CD1c-positive myeloid dendritic cell (primary cell): ENCODE measurements around the gene RSPH4A.
"Not testable (repeated sequence)": the region's sequence is repeated elsewhere in the genome, so short reads cannot be mapped to it uniquely, and the experiment has no call there.

Source experiments
- DNase-seq: peaks from one replicate; pipeline ENCODE4 v3.0.0-alpha.2; 2016; ENCODE audit errors: extremely low spot score

Gene RSPH4A

DNA sequence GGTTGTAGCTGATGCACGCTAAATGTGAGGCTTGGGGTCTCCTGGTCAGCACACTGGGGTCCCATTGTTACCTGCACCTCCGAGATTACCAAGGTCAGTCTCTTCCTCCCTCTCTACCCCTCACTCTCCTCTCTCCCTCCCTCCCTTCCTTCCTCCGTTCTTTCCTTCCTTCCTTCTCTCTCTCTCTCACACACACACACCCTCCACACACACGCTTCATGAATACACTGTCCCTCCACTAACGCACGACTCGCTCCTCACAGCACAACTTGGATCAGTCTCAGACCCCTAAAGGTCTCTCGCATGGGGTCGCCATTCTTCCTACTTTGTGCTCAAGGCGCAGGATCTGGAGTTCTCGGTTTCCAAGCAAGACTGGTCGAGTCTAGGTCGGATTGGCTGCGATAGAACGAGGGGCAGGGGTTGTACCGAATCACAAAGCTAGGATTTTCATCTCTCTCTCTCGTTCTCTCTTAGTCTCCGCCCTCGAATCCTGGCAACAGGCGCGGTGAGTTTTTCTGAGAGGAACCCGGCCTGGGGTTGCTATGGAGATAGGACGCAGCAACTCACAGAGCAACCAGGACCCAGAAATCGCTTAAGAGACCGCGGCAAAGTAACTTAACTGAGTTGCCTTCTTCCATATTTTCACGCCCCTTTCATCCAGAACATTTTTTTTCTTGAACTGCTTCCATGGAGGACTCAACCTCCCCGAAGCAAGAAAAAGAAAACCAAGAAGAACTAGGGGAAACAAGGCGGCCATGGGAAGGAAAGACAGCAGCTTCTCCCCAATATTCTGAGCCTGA lies at the start of gene RSPH4A:
Gene RSPH4A, plus strand, starts transcription at position 543 of the 800 bp plus-strand sequence. Its CDS starts 145 bp downstream, at position 688.
- DNase-seq, result peak; percentile 75

DNA sequence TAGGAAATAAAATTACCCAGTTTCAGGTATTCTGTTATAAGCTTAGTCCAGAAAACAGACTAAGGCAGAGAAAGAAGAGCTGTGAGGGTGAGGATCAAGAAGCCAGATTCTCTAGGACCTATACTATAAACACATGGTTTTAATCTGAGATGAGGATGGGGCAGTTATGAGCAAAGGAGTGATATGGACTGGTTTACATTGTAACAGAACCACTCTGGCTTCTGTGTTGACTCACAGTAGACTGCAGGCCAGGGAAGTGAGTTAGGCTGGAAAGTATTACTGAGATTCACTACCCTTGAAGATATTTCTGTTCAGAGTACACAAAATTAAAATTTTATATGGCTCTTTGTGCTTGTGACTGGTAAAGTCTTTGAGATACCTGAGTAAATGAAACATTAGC lies 48.2 kb upstream of the RSPH4A start:
- DNase-seq, result no peak

- peak; percentile 38 for DNase-seq
Observed at GRCh38 chr6:116568821-116569755, 47.2 kb upstream of the RSPH4A start.

DNA sequence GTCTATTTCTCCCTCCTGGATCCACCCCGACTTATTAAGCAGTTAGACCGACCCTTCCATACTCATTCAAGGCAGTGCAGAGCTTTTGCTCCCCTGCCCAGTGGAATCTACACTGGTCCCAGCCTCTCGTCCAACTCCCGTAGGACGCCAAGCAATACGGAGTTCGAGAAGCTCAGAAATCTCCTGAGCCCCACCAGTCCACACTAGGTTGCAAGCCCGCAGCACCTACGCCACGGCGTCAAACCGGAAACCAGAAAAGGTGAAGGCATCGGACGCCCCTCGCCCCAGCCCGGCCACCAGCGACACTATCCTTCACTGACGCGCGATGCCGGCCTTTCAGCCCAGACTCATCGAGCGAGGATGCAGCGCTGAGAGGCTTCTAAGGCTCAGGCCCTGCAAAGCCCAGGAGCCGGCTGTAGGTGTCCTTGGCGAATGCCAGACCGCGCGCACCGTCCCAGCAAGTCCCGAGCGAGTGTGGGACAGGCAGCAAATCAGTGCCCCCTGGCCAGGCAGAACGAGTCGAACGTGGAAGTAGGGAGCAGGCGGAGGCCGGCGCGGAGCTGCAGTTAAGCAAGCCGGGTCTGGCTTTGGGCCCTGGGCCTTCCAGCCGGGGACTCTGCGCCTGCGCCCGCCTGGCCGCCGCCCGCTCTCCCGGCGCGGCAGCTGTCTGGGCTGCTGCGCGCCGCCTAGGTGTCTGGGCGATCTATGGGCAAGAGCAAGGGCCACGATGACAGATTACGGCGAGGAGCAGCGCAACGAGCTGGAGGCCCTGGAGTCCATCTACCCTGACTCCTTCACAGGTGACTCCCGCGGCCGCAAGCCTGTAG lies 45.2 kb upstream of the RSPH4A start, which contains the start of gene RWDD1:
Gene RWDD1, plus strand, starts transcription at position 649 of the 827 bp plus-strand sequence. Its CDS starts 79 bp downstream, at position 728.
- peak; percentile 98 for DNase-seq

DNA sequence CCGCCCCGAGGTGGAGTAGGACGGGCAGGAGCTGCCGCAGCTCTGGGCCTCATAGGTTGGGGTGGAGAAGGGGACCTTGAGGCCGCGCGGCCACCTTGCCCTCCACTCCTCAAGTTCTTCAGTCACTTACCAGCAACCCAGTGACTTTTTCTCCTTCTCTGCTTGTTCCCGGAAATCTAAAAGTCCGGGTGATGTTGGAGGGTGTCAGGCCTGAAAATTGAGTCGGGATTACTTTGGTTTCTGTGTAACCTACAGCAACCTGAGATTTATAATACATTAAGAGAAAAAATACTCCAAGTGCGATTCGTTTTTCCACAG lies 44.6 kb upstream of the RSPH4A start:
- DNase-seq, result no peak

GRCh38 chr6:116572162-116572561 lies 44.1 kb upstream of the RSPH4A start:
- no peak for DNase-seq

GRCh38 chr6:116575227-116575626 lies 41.1 kb upstream of the RSPH4A start:
- DNase-seq, result no peak

DNA sequence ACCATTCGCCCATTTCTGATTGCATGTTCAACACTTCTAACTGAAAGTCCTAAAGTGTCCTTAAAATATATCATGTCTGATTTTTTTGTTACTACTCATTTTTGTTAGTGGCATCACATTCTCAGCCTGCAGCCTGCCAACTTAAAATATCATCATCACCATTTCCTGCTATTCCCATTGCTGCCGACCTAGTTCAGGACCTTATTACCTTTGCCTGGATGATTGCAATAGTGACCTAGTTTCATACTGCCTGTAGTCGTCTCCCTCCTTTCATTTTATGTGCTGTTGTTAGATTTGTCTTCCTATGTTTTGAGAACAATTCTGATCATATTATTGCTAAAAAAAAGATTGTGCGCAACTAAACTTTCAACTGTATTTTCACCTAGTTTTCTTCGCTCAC lies 38.8 kb upstream of the RSPH4A start:
- no peak for DNase-seq

GRCh38 chr6:116578335-116578734 lies 37.9 kb upstream of the RSPH4A start:
- DNase-seq, result no peak

DNA sequence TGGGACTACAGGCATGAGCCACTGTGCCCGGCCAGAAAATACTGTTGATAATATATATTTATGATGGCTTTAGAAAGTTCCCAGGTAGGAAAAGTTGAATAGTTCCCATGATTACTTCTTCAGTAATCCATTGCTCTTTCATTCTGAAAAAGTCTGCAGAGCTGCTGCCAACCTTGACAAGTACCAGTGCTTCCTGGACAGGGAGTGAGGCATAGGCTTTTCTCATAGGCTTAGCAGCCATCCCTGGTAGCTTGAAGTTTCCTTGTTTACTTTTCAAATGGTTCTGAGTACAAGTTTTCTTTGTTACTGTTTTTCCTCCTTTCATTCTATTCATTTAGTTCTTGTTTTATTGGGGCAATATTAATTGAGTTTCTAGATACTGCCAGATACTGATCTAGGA lies 37.1 kb upstream of the RSPH4A start:
- DNase-seq, result no peak

- no peak for DNase-seq
Observed at GRCh38 chr6:116580198-116580597, 36.1 kb upstream of the RSPH4A start.

DNA sequence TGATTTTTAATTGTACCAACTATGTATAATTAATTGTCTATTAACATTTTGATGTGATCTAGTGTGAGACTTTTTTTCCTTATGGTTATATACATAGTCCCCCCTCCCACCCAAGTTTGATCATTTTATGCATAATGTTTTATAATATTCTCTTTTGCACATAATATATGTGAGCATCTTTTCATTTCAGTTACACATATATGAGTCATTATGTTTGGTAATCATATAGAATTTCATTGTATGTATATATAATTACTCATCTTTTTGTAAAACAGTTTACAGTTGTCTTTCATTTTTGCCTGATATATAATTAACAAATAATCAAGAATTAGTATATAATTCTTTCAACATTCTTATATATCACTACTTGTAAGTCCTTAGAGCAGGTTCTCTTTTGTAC lies 30.0 kb upstream of the RSPH4A start:
- no peak for DNase-seq

DNA sequence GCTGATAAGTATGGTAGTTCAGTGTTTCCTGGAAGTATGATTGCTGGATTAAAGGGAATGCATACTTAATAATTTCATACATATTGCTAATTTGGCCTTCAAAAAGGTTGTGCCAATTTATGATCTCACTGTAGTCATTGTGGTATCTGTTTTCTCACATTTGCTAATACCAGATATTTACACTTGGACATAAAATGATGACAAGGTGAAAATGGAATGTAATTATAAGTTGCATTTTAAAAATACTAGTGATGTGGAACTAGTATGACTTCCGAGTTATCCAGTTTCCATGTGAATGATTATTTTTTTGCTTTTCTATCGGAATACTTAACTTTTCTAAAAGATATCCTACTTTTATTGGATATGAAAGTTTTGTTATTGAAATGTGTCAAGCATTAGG lies 29.5 kb upstream of the RSPH4A start:
- no peak for DNase-seq

DNA sequence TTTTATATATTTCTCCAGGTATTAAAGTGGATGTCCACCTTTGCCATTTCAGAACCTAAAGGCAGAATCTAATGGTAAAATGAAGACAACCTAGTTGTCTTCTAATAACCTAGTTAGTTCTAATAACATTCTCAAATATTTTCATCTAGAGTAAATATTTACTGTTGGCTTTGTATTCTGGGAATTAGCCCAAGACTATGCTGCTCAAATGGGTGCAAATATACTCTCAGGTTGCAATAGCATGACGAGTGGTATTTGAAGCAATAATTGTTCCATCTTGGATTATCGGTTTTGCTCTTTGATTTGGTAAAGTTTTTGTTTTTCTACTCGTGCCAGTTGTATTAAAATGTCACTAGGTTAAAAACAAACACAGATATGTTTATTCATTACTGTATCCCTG lies 21.0 kb upstream of the RSPH4A start:
- DNase-seq, result no peak

DNA sequence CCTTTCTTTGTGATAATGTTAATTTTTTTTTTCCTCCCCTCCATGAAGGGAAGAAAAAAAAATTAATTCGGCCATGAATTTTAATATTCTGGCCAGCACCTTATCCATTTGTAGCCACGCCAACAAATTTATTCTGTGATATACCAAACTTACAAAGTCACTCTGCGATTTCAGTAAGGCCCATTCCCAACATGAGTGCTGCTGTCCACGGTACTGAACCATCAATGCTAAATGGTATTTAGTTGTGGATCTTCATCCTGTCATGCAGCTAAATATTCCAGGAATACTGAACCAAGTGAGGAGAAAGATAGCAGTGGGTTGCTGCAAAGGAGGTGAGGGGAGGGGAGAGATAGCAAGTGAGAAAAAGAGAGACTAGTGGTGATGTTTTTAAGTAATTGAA lies 19.5 kb upstream of the RSPH4A start:
- DNase-seq, result no peak

- DNase-seq, result not testable (repeated sequence)
Observed at GRCh38 chr6:116603916-116604315, 12.4 kb upstream of the RSPH4A start.

DNA sequence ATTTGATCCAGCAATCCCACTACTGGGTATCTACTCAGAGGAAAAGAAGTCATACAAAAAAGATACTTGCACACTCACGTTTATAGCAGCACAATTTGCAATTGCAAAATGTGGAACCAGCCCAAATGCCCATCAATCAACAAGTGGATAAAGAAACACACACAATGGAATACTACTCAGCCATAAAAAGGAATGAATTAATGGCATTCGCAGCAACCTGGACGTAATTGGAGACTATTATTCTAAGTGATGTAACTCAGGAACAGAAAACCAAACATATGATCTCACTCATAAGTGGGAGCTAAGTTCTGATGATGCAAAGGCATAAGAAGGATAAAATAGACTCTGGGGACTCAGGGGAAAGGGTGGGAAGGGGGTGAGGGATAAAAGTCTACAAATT lies 11.4 kb upstream of the RSPH4A start:
- not testable (repeated sequence) for DNase-seq

GRCh38 chr6:116605935-116606334 lies 10.3 kb upstream of the RSPH4A start:
- no peak for DNase-seq

DNA sequence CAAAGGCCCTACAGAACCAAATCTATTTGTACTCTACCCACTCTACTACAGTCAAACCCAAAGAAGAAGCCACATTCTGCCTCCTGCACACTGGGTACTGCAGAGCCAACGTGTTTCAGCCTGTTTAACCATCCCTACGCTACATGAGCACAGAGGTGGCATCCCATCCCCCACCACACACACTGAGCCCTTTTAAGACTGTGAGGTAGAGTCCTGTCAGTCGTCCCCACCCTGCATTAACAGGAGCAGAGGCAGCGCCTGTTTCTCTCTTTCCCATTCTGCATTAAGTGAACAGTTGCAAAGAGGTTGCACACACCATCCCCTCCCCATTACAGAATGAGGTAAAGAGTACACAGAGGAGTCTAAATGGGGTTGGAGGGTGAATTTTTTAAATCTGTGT lies 5.2 kb upstream of the RSPH4A start:
- DNase-seq, result no peak

DNA sequence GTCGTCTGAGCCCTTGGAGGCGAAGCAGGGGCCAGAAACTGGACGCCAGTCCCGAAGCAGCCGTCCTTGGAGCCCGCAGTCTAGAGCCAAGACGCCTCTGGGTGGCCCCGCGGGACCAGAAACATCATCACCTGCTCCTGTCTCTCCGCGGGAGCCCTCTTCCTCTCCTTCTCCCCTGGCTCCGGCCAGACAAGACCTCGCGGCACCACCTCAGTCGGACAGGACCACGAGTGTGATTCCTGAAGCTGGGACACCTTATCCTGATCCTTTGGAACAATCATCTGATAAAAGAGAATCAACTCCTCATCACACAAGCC lies 416 bp downstream of the RSPH4A start:
- DNase-seq, result no peak

DNA sequence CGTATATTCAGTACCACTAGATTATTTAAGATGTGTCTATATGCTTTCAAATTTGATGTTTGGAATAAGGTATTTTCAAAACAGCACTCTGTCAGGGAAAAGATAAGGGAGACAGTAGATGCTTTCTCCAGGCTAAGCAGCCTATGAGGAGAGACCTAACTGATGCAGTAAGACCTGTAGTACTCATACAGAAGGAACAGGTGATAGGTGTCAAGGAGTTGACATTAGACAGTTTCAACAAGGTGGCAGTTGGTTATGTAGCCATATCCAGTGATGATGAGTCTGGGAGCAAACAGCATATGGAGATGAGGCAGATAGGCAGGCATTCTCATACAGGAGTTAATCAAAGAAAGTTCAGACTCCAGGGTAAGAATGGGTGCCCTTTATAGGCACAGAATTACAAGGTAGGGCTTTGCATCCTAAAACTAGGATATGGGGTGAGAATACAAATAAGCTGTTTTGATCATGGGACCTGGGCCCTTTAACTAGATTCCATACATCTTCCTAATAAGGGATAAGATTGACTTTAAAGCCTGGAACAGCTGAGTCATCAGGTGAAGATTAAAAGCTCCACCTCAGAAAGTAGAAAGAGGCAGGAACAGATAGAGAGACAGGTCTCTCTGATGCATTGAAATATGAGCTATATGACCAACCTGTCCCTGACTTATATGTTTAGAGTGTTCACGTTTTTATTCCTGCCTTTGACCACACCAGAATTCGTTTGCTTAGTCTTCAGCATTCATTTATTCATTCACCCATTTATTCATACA lies 7.9 kb downstream of the RSPH4A start:
- no peak for DNase-seq
